Activated B cell treated with CpG ODN at 0.5 μM for 24 hours (primary cell): ENCODE results near the gene AAK1. TPM values are rescaled to one million over a fixed set of nuclear protein-coding genes. Genes with fewer than 3 reads are reported as not detected.

Experiments
- ATAC-seq: fragments of 200-7000 bp; cut with Tn5 transposase; one replicate; pipeline ENCODE4 v1.10.0; 2021; ENCODE audit warnings: low read depth, mild to moderate bottlenecking, moderate library complexity
- CTCF ChIA-PET: fragments of 350-600 bp; sonication (Branson Sonifier 250); formaldehyde crosslinking; loops from one replicate; lab custom pipeline; 2021; ENCODE audit warnings: antibody characterized with exemption; lab: Charles Lee
- POLR2A ChIA-PET: fragments of 350-600 bp; sonication (Branson Sonifier 250); formaldehyde crosslinking; loops from one replicate; lab custom pipeline; 2021; ENCODE audit warnings: antibody characterized with exemption; lab: Charles Lee
- DNase-seq: peaks from one replicate; pipeline ENCODE4 v3.0.0; 2022
- H3K27ac Mint-ChIP-seq: one replicate; pipeline ENCODE4 v1.8.0; 2020; ENCODE audit warnings: mixed read lengths
- H3K27me3 Mint-ChIP-seq: one replicate; pipeline ENCODE4 v1.8.0; 2021; ENCODE audit warnings: mixed read lengths
- H3K36me3 Mint-ChIP-seq: one replicate; pipeline ENCODE4 v1.8.0; 2021; ENCODE audit warnings: low read depth, mixed read lengths
- H3K4me1 Mint-ChIP-seq: one replicate; pipeline ENCODE4 v1.8.0; 2021; ENCODE audit warnings: mixed read lengths
- H3K4me3 Mint-ChIP-seq: one replicate; pipeline ENCODE4 v1.8.0; 2020; ENCODE audit warnings: mild to moderate bottlenecking, mixed read lengths
- H3K9me3 Mint-ChIP-seq: one replicate; pipeline ENCODE4 v1.8.0; 2020; ENCODE audit warnings: mixed read lengths
- intact Hi-C: fragments of 100-400 bp; cut with micrococcal nuclease; formaldehyde crosslinking; loops from one replicate; pipeline ENCODE4 v1.15.1; 2024
- total RNA-seq: library from RNA; stranded (reverse); gene quantifications from 2 replicates; pipeline ENCODE4 v1.2.3, GENCODE V29; 2022
- TF ChIP-seq, protein P1 (sequence below): fragments of 200-600 bp; IDR thresholded peaks from one replicate; pipeline ENCODE4 v1.8.0; 2022; ENCODE audit warnings: antibody characterized with exemption, mild to moderate bottlenecking

The AAK1 gene
- total RNA-seq, 1 donor from 2014 or later, result 4.7 TPM

DNA sequence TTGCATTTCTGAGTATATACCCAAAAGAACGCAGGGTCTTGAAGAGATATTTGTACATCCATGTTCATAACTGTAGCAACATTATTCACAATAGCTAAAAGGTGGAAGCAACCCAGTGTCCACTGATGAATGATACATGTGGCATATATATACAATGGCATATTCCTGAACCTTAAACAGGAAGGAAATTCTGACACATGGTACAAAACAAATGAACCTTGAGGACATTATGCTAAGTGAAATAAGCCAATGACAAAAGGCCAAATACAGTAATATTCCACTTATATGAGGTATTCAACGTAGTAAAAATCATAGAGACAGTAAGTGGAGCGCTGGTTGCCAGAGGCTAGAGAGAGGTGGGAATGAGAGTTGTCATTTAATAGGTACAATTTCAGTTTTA is 8.1 kb downstream of the AAK1 start:
- intact Hi-C loops, result no loop called here
- CTCF ChIA-PET, result no interaction called here
- DNase-seq (no peak), ATAC-seq (no peak)
- POLR2A ChIA-PET, result no interaction called here
- H3K27me3 Mint-ChIP-seq, result peaks cover 18% of the 10 kb centered on the region
- H3K9me3 Mint-ChIP-seq, result no peaks in the 10 kb centered on the region
- H3K27ac Mint-ChIP-seq, result no peak overlapping the region
- no peaks in the 10 kb centered on the region for H3K4me1 Mint-ChIP-seq
- H3K36me3 Mint-ChIP-seq, result no peaks in the 10 kb centered on the region
- TF ChIP-seq, protein P1, sequence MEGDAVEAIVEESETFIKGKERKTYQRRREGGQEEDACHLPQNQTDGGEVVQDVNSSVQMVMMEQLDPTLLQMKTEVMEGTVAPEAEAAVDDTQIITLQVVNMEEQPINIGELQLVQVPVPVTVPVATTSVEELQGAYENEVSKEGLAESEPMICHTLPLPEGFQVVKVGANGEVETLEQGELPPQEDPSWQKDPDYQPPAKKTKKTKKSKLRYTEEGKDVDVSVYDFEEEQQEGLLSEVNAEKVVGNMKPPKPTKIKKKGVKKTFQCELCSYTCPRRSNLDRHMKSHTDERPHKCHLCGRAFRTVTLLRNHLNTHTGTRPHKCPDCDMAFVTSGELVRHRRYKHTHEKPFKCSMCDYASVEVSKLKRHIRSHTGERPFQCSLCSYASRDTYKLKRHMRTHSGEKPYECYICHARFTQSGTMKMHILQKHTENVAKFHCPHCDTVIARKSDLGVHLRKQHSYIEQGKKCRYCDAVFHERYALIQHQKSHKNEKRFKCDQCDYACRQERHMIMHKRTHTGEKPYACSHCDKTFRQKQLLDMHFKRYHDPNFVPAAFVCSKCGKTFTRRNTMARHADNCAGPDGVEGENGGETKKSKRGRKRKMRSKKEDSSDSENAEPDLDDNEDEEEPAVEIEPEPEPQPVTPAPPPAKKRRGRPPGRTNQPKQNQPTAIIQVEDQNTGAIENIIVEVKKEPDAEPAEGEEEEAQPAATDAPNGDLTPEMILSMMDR, result no peak
- H3K4me3 Mint-ChIP-seq, result no peak overlapping the region

DNA sequence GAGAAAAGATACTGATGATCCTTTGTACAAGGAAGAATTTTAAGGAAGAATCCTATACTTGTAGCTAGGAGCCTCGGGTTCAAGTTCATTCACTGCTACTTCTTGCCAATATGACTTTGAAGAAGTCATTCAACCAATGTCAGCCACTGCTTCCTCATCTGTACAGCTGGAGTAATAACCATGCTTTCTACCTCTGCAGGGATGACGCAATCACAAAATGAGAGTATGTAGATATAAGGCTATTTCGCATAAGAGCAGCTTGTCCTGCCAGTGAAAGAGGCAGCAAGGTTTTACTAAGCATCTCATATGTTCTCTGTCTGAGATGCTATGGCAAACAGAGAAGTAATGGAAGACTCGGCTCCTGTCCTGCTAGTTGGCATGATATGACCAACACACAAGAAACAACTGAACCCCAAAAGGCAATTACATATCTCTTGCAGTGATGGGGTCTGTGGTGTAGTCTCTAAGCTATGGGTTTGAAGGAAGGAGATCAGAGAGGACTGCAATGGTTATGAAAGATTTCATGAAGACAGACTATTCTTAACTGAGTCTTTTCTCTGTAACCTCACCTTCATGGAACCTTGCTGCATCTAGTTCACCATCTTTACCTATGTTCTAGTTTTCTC is 9.2 kb downstream of the AAK1 start:
- Mint-ChIP-seq H3K9me3 (no peaks in the 10 kb centered on the region), H3K4me3 (no peak overlapping the region), H3K4me1 (no peaks in the 10 kb centered on the region), H3K27ac (no peak overlapping the region), H3K36me3 (no peaks in the 10 kb centered on the region), H3K27me3 (peaks cover 9% of the 10 kb centered on the region)
- TF ChIP-seq, protein P1, result no peak
- intact Hi-C loops, result no loop called here
- no peak for DNase-seq
- ATAC-seq, result no peak
- ChIA-PET CTCF (no interaction called here), POLR2A (interaction anchor here (0.6 kb wide), 1 partner anchor 47 kb away, joined by 6 read pairs; no protein-coding TSS in a partner anchor)

DNA sequence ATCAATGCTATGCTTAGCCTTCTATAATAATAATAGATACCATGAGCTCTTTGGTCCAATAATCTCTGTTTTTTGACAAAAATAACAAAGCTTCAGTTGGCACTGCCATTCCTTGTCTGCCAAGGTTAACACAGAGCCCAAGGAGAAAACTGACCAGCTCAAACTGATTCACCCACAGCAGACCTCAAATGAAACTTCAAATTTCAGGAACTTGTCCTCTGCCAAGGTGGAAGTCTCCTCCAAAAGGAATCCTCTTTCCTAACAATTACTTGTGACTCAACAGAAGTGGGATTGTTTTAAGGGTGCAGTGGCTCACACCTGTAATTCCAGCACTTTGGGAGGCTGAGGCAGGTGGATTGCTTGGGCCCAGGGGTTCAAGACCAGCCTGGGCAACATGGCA is 12.1 kb downstream of the AAK1 start:
- POLR2A ChIA-PET, result no interaction called here

DNA sequence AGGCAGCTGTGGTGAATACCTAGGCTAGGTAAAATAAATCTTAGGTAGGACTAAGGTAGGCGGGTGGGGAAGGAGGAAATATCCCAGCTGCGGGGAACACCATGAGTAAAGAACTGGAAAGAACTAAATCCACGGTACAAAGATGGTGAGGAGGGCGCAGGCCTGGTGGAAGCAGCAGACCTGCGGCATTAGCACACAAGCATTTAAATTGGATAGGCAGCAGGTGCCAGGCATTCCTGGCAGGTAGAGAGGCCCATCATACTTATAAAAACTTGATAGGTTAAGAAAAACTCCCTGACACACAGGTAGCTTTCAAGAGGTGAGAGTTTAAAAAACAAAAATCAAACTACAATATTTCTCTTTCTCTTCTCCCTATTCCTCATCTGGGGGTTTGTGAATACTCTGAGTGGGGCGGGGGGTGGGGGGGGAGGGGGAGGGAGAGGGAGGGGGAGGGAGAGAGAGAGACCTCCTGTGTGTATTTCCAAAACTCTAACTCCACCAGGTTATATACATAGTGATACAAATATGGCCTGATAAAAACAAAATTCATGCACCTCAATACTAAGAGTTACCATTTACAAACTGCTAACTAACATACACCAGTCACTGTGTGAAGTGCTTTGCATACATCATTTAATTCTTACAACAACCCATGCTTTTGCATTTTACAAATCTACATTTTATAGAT is 13.5 kb downstream of the AAK1 start:
- H3K27me3 Mint-ChIP-seq, result no peaks in the 10 kb centered on the region
- peaks cover 2% of the 10 kb centered on the region for H3K4me1 Mint-ChIP-seq
- intact Hi-C loops, result no loop called here
- TF ChIP-seq, protein P1, result no peak
- POLR2A ChIA-PET, result interaction anchor here (0.6 kb wide), 1 partner anchor 15 kb away, joined by 6 read pairs; no protein-coding TSS in a partner anchor
- H3K27ac Mint-ChIP-seq, result no peak overlapping the region
- no peaks in the 10 kb centered on the region for H3K36me3 Mint-ChIP-seq
- no peak overlapping the region for H3K4me3 Mint-ChIP-seq
- no peak for DNase-seq
- CTCF ChIA-PET, result no interaction called here
- H3K9me3 Mint-ChIP-seq, result no peaks in the 10 kb centered on the region
- ATAC-seq, result no peak

More for the DNA sequence above, 12.1 kb downstream of the AAK1 start:
- Mint-ChIP-seq H3K27me3 (no peaks in the 10 kb centered on the region), H3K36me3 (no peaks in the 10 kb centered on the region), H3K9me3 (no peaks in the 10 kb centered on the region), H3K4me1 (peaks cover 2% of the 10 kb centered on the region), H3K27ac (no peak overlapping the region), H3K4me3 (no peak overlapping the region)
- no peak for DNase-seq
- no peak for ATAC-seq
- CTCF ChIA-PET, result no interaction called here
- intact Hi-C loops, result no loop called here
- TF ChIP-seq, protein P1, result no peak

DNA sequence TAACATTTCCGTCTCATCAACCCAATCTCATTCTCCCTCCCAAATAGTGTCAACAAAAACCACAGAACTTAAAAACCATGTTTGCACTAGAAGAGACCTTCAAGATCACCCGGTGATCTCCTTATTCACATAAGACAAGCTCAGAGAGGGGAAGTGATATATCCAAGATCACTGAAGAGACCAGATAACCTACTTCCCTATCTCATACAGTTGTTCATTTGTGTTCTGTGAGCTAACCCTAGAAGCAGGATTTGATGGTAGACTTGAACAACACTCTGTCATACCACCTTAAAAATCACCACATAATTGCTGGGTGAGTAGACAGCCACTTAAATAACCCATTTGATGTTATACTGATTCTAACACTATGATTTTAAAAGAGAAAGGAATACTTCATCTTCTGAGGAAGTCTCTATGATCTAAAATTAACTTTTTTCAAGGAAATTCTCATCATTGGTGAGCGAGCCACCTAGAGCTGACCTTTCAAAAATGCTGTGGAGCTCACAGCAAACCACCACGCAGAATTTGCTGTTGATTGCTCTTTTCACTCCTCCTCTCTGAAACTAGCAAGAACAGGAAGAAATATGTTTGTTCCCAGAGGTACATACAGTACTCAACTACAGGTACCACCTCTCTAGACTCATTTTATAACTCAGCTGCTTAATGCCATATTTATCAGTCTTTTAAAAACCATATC is 15.1 kb downstream of the AAK1 start:
- TF ChIP-seq, protein P1, result no peak
- ChIA-PET CTCF (no interaction called here), POLR2A (no interaction called here)
- DNase-seq (no peak), ATAC-seq (no peak)
- H3K4me3 Mint-ChIP-seq, result no peak overlapping the region
- H3K27me3 Mint-ChIP-seq, result no peaks in the 10 kb centered on the region
- no peaks in the 10 kb centered on the region for H3K36me3 Mint-ChIP-seq
- no peaks in the 10 kb centered on the region for H3K9me3 Mint-ChIP-seq
- intact Hi-C loops, result no loop called here
- H3K4me1 Mint-ChIP-seq, result peaks cover 2% of the 10 kb centered on the region
- H3K27ac Mint-ChIP-seq, result no peak overlapping the region
